HFFc6 (cell line): ENCODE data around the gene TALDO1. TPM values are rescaled to one million over a fixed set of nuclear protein-coding genes. Genes with fewer than 3 reads are reported as not detected.
"Not testable (repeated sequence)": the region's sequence is repeated elsewhere in the genome, so short reads cannot be mapped to it uniquely, and the experiment has no call there.

Experiments
- DNase-seq: peaks from one replicate; pipeline ENCODE4 v3.0.0-alpha.2; 2018
- H3K27ac Mint-ChIP-seq: 2 replicates; pipeline ENCODE4 v1.8.0; 2020; ENCODE audit warnings: mild to moderate bottlenecking, mixed read lengths
- H3K27me3 Mint-ChIP-seq: 2 replicates; pipeline ENCODE4 v1.8.0; 2021; ENCODE audit warnings: mild to moderate bottlenecking, moderate library complexity, mixed read lengths; ENCODE audit not compliant: insufficient read depth
- H3K36me3 Mint-ChIP-seq: 2 replicates; pipeline ENCODE4 v1.8.0; 2021; ENCODE audit warnings: low read depth, mixed read lengths
- H3K4me1 Mint-ChIP-seq: 2 replicates; pipeline ENCODE4 v1.8.0; 2020; ENCODE audit warnings: low read depth, mixed read lengths
- H3K4me3 Mint-ChIP-seq: 2 replicates; pipeline ENCODE4 v1.8.0; 2020; ENCODE audit warnings: mild to moderate bottlenecking, moderate library complexity, mixed read lengths
- H3K9me3 Mint-ChIP-seq: 2 replicates; pipeline ENCODE4 v1.8.0; 2020; ENCODE audit warnings: mild to moderate bottlenecking, mixed read lengths
- total RNA-seq, 6 experiments: library from RNA; stranded (reverse); fragmentation: NEBNext Ultra II Directional; extraction: Animal tissue kit (Norgen Biotek cat#: 25700); gene quantifications; 2 replicates in 1 of 6; 3 replicates in 5 of 6; pipeline ENCODE4 v1.2.3, GENCODE V29; 2021
- TF ChIP-seq, protein P1 (sequence below): fragments of 200-600 bp; sonication (generic); IDR thresholded peaks from 2 replicates; pipeline ENCODE4 v1.5.0; 2021; ENCODE audit warnings: antibody characterized with exemption, mild to moderate bottlenecking

The TALDO1 gene
- total RNA-seq, 6 experiments from 2014 or later, result 230 to 351 (median 300) TPM

DNA sequence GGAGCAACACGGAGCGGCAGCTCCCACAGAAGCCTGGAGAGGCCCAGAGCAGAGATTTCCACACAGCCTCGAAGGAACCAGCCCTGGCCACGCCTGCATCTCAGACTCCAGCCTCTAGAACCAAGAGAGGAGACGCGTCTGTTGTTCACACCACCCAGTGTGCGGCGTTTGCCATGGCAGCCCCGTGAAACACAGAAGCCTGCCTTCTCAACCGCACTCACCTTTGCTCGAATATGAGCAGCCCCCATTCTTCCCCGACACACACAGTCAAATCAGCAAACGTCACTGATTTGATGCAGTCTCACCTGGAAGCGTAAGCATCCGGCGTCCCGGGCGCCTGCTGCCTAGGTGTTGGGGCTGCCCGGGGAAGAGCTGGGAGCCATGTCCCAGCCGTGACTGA is 14.2 kb upstream of the TALDO1 start:
- Mint-ChIP-seq H3K4me1 (peaks cover 8% of the 10 kb centered on the region; the same call in 1 of the 2 replicates), H3K4me3 (no peak overlapping the region), H3K36me3 (peaks cover 3% of the 10 kb centered on the region; the same call in 1 of the 2 replicates), H3K9me3 (peaks cover 5% of the 10 kb centered on the region), H3K27ac (no peak overlapping the region), H3K27me3 (peaks cover 23% of the 10 kb centered on the region)
- DNase-seq, result no peak
- TF ChIP-seq, protein P1, sequence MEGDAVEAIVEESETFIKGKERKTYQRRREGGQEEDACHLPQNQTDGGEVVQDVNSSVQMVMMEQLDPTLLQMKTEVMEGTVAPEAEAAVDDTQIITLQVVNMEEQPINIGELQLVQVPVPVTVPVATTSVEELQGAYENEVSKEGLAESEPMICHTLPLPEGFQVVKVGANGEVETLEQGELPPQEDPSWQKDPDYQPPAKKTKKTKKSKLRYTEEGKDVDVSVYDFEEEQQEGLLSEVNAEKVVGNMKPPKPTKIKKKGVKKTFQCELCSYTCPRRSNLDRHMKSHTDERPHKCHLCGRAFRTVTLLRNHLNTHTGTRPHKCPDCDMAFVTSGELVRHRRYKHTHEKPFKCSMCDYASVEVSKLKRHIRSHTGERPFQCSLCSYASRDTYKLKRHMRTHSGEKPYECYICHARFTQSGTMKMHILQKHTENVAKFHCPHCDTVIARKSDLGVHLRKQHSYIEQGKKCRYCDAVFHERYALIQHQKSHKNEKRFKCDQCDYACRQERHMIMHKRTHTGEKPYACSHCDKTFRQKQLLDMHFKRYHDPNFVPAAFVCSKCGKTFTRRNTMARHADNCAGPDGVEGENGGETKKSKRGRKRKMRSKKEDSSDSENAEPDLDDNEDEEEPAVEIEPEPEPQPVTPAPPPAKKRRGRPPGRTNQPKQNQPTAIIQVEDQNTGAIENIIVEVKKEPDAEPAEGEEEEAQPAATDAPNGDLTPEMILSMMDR, result no peak

DNA sequence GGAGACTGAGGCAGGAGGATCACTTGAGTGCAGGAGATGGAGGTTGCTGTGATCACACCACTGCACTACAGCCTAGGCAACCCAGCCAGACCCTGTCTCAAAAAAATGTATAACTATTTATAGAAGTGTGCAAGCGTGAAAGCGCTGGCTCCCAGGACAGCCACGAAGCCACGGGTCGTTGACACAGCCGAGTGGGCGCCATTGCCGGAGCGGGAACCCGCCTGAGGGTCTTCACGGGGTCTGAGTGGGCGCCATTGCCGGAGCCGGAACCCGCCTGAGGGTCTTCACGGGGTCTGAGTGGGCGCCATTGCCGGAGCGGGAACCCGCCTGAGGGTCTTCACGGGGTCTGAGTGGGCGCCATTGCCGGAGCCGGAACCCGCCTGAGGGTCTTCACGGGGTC is 12.7 kb upstream of the TALDO1 start:
- H3K27me3 Mint-ChIP-seq, result peaks cover 23% of the 10 kb centered on the region

DNA sequence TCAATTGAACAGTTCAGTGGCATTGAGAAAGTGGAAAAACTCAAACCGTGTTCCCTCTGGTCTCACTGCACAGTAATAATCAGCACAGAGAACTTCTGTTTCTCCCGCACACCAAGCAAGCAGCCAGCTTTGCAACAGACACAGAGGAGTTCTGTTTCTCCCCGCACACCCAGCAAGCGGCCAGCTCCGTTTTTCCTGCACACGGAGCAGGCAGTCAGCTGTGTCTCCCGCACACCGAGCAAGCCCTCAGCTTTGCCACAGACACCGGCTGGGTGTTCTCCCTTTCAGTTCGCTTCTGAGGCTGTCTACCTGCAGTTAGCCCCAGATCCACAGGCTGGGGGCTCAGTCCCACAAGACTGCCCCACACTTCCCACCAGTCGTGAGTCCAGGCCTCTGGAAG is 9.9 kb upstream of the TALDO1 start:
- no peak overlapping the region for H3K4me3 Mint-ChIP-seq
- H3K27ac Mint-ChIP-seq, result no peak overlapping the region
- H3K9me3 Mint-ChIP-seq, result peaks cover 5% of the 10 kb centered on the region
- TF ChIP-seq, protein P1, result no peak
- H3K36me3 Mint-ChIP-seq, result peaks cover 3% of the 10 kb centered on the region; the same call in 1 of the 2 replicates
- no peak for DNase-seq
- peaks cover 23% of the 10 kb centered on the region for H3K27me3 Mint-ChIP-seq
- peaks cover 9% of the 10 kb centered on the region; the same call in 1 of the 2 replicates for H3K4me1 Mint-ChIP-seq

More for the DNA sequence above, 12.7 kb upstream of the TALDO1 start:
- H3K4me3 Mint-ChIP-seq, DNase-seq, H3K36me3 Mint-ChIP-seq, H3K4me1 Mint-ChIP-seq, H3K27ac Mint-ChIP-seq, H3K9me3 Mint-ChIP-seq: not testable (repeated sequence)

DNA sequence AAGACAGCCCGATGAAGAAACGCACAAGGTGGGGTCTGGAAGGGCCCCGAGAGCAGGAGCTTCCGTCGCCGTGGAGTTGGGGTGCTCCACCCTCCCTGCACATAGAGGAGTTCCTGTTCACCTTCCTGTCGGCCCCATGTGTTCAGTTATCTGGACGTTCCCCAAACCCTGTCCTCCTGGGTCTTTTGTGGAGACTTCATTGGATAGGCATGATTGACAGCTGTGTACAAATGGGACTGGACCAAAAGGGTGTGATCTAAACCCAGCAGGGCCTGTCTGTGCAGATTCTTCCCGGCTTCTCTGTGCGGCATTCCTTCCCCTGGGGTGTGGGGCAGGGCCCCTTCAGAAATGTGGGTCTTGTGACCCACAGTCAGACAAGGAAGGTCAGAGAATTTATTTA is 9.4 kb upstream of the TALDO1 start:
- H3K9me3 Mint-ChIP-seq, H3K27ac Mint-ChIP-seq, H3K4me1 Mint-ChIP-seq, H3K36me3 Mint-ChIP-seq, DNase-seq, H3K4me3 Mint-ChIP-seq: not testable (repeated sequence)
- H3K27me3 Mint-ChIP-seq, result peaks cover 19% of the 10 kb centered on the region

DNA sequence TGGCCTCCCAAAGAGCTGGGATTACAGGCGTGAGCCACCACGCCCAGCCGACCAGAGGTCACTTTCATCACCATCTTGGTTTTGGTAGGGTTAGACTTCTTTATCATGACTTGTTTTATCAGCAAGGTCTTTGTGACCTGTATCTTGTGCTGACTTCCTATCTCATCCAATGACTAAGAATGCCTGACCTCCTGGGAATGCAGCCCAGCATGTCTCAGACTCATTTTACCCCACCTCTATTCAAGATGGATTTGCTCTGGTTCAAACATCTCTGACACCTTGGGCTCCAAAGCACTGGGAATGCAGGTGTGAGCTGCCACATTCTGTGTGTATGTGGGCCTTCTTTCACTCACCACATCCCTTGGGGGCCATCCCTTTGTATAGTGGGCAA is 5.1 kb upstream of the TALDO1 start:
- H3K36me3 Mint-ChIP-seq, result no peaks in the 10 kb centered on the region
- TF ChIP-seq, protein P1, result no peak
- no peak for DNase-seq
- peaks cover 7% of the 10 kb centered on the region for H3K27me3 Mint-ChIP-seq
- H3K4me1 Mint-ChIP-seq, result peaks cover 10% of the 10 kb centered on the region; the same call in 1 of the 2 replicates
- H3K27ac Mint-ChIP-seq, result no peak overlapping the region
- H3K4me3 Mint-ChIP-seq, result no peak overlapping the region
- H3K9me3 Mint-ChIP-seq, result no peaks in the 10 kb centered on the region

DNA sequence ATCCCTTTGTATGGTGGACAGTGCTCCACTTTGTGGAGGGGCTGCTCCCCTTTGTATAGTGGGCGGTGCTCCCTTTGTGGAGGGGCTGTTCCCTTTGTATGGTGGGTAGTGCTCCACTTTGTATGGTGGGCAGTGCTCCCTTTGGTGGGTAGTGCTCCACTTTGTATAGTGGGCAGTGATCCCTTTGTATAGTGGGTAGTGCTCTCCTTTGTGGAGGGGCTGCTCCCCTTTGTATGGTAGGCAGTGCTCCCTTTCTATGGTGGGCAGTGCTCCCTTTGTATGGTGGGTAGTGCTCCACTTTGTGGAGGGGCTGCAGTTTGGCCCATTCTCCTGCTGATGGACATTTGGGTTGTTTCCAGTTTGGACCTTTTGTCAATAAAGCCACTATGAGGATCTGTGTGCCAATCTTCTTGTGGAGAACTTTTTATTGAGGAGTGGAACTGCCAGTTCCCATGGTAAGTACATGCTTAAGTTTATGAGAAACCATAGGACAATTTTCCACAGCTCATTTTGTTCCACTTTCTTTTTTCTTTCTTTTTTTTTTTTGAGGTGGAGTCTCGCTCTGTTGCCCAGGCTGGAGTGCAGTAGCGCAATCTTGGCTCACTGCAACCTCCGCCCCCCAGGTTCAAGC is 4.6 kb upstream of the TALDO1 start:
- Mint-ChIP-seq H3K4me3 (no peak overlapping the region), H3K36me3 (no peaks in the 10 kb centered on the region), H3K27me3 (peaks cover 1% of the 10 kb centered on the region), H3K9me3 (no peaks in the 10 kb centered on the region), H3K27ac (no peak overlapping the region), H3K4me1 (peaks cover 10% of the 10 kb centered on the region; the same call in 1 of the 2 replicates)
- no peak for DNase-seq
- TF ChIP-seq, protein P1, result no peak
